PC-9 (cell line): ENCODE results near the gene ANKRD13A.

ENCODE experiments used
- EZH2 ChIP-seq: fragments of 200-600 bp; sonication (generic); IDR thresholded peaks from 2 replicates; pipeline ENCODE4 v1.8.0; 2017; ENCODE audit warnings: antibody characterized with exemption, low read depth
- TF ChIP-seq, protein P1 (sequence below): fragments of 200-600 bp; sonication (generic); conservative IDR thresholded peaks from 2 replicates; pipeline ENCODE4 v1.6.1; 2017; ENCODE audit warnings: mixed run types, antibody characterized with exemption, mild to moderate bottlenecking, moderate library complexity

DNA sequence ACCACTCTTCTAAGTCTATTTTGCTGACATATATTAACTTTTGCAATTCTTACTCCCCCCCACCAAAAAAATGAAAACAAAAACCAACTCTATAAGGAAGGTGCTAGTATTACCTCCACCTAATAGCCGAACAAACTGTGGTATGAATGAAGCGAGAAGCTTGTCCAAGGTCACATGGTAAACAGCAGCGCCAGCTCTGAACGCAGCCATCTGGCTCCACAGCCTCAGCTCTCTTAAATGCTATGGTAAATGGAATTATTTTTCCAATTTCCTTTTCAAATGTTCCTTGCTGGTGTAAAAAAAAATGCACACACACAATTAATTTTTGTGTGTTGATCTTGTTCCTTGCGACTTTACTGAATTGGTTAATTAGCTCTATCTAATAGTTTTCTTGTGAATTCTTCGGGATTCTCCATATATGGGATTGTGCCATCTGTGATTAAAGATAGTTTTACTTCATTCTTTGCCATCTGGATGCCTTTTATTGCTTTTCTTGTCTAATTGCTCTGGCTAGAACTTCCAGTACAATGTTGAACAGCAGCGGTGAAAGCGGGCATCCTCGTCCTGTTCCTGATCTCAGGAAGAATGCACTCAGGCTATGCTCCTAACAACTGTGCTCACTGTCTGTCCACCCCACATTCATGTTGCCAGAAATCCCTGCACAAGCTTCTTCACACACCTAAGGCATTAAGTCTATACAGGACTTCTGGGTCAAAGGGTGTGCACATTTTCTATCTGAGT lies 59.8 kb downstream of the ANKRD13A start:
- no peak for TF ChIP-seq EZH2
- TF ChIP-seq, protein P1, sequence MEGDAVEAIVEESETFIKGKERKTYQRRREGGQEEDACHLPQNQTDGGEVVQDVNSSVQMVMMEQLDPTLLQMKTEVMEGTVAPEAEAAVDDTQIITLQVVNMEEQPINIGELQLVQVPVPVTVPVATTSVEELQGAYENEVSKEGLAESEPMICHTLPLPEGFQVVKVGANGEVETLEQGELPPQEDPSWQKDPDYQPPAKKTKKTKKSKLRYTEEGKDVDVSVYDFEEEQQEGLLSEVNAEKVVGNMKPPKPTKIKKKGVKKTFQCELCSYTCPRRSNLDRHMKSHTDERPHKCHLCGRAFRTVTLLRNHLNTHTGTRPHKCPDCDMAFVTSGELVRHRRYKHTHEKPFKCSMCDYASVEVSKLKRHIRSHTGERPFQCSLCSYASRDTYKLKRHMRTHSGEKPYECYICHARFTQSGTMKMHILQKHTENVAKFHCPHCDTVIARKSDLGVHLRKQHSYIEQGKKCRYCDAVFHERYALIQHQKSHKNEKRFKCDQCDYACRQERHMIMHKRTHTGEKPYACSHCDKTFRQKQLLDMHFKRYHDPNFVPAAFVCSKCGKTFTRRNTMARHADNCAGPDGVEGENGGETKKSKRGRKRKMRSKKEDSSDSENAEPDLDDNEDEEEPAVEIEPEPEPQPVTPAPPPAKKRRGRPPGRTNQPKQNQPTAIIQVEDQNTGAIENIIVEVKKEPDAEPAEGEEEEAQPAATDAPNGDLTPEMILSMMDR, result no peak
